Mesenchymal stem cell (in vitro differentiated cells and primary cell): Measurements from ENCODE around the gene MGLL.
A peak's percentile ranks its signal among the peaks of the same experiment; 100 is the strongest.

Source experiments
- DNase-seq: peaks from one replicate; pipeline ENCODE4 v3.0.0-alpha.2; 2013
- H2AFZ ChIP-seq: one replicate; pipeline ENCODE4 v1.6.1; 2013; ENCODE audit warnings: low read depth, mild to moderate bottlenecking, control low read depth, inconsistent platforms, low read length, moderate library complexity
- H2AK5ac ChIP-seq: 2 replicates; pipeline ENCODE4 v1.6.1; 2013; ENCODE audit warnings: low read length, moderate library complexity, mild to moderate bottlenecking, inconsistent platforms; ENCODE audit not compliant: severe bottlenecking
- H2BK120ac ChIP-seq: one replicate; pipeline ENCODE4 v1.6.1; 2013; ENCODE audit warnings: low read depth, mild to moderate bottlenecking, inconsistent platforms, low read length, moderate library complexity
- H2BK12ac ChIP-seq, 2 experiments: one replicate each; pipeline ENCODE4 v1.6.1; 2013; ENCODE audit warnings: inconsistent platforms in 2 of 2, low read length in 2 of 2, mild to moderate bottlenecking in 2 of 2, moderate library complexity in 2 of 2, control low read depth in 1 of 2
- H2BK15ac ChIP-seq: one replicate; pipeline ENCODE4 v1.6.1; 2013; ENCODE audit warnings: mild to moderate bottlenecking, low read depth, inconsistent platforms; ENCODE audit not compliant: poor library complexity, severe bottlenecking
- H2BK5ac ChIP-seq: 2 replicates; pipeline ENCODE4 v1.6.1; 2013; ENCODE audit warnings: low read depth, mild to moderate bottlenecking, low read length, control low read depth, inconsistent platforms; ENCODE audit not compliant: poor library complexity, severe bottlenecking
- H3K14ac ChIP-seq, 2 experiments: one replicate each; pipeline ENCODE4 v1.6.1; 2013; ENCODE audit warnings: inconsistent platforms in 2 of 2, low read length in 2 of 2, control low read depth in 1 of 2, mild to moderate bottlenecking in 1 of 2, moderate library complexity in 1 of 2
- H3K18ac ChIP-seq, 2 experiments: one replicate each; pipeline ENCODE4 v1.6.1; 2013; ENCODE audit warnings: inconsistent platforms in 2 of 2, low read length in 2 of 2, control low read depth in 1 of 2, low read depth in 1 of 2, mild to moderate bottlenecking in 1 of 2
- H3K23ac ChIP-seq, 2 experiments: one replicate each; pipeline ENCODE4 v1.6.1; 2013; ENCODE audit warnings: inconsistent platforms in 2 of 2, low read length in 2 of 2, mild to moderate bottlenecking in 2 of 2, moderate library complexity in 2 of 2, control low read depth in 1 of 2
- H3K27ac ChIP-seq: 2 replicates; pipeline ENCODE4 v1.5.1; 2013; ENCODE audit warnings: mild to moderate bottlenecking, moderate library complexity, low read length, control low read depth, inconsistent platforms; ENCODE audit not compliant: poor library complexity, severe bottlenecking
- H3K27me3 ChIP-seq, 2 experiments: 2 replicates each; pipeline versions ENCODE4 v1.6.1 to v1.7.0; 2013; ENCODE audit warnings: low read length in 2 of 2, mild to moderate bottlenecking in 2 of 2, moderate library complexity in 2 of 2, control low read depth in 1 of 2, inconsistent platforms in 1 of 2; ENCODE audit not compliant: control insufficient read depth in 1 of 2, insufficient read depth in 1 of 2
- H3K36me3 ChIP-seq, 2 experiments: 2 replicates each; pipeline versions ENCODE4 v1.6.1 to v1.7.0; 2013; ENCODE audit warnings: low read length in 2 of 2, control low read depth in 1 of 2, inconsistent platforms in 1 of 2, low read depth in 1 of 2, mild to moderate bottlenecking in 1 of 2; ENCODE audit not compliant: insufficient read depth in 2 of 2, control insufficient read depth in 1 of 2
- H3K4ac ChIP-seq, 2 experiments: one replicate each; pipeline ENCODE4 v1.6.1; 2013; ENCODE audit warnings: inconsistent platforms in 2 of 2, low read length in 2 of 2, mild to moderate bottlenecking in 2 of 2, moderate library complexity in 2 of 2, control low read depth in 1 of 2, low read depth in 1 of 2
- H3K4me1 ChIP-seq: 2 replicates; pipeline ENCODE4 v1.6.1; 2013; ENCODE audit warnings: low read depth, low read length, control low read depth; ENCODE audit not compliant: control insufficient read depth, insufficient read depth
- H3K4me2 ChIP-seq: 2 replicates; pipeline ENCODE4 v1.6.1; 2013; ENCODE audit warnings: low read length, mild to moderate bottlenecking, inconsistent platforms; ENCODE audit not compliant: poor library complexity, severe bottlenecking
- H3K4me3 ChIP-seq, 2 experiments: 2 replicates each; pipeline versions ENCODE4 v1.5.1 to v1.7.0; 2013; ENCODE audit warnings: low read length in 2 of 2, mild to moderate bottlenecking in 2 of 2, control low read depth in 1 of 2, low read depth in 1 of 2; ENCODE audit not compliant: insufficient read depth in 1 of 2
- H3K79me1 ChIP-seq: replicated peaks from 2 replicates; pipeline ENCODE4 v1.6.1; 2013; ENCODE audit warnings: mild to moderate bottlenecking, control low read depth, low read length, inconsistent platforms; ENCODE audit not compliant: poor library complexity, severe bottlenecking
- H3K9ac ChIP-seq: 2 replicates; pipeline ENCODE4 v1.7.0; 2013; ENCODE audit warnings: mild to moderate bottlenecking, low read length, moderate library complexity
- H3K9me3 ChIP-seq: 2 replicates; pipeline ENCODE4 v1.7.0; 2013; ENCODE audit warnings: mild to moderate bottlenecking, low read length; ENCODE audit not compliant: control insufficient read depth
- H4K8ac ChIP-seq: one replicate; pipeline ENCODE4 v1.6.1; 2013; ENCODE audit warnings: inconsistent platforms, mild to moderate bottlenecking, low read length, moderate library complexity
- H4K91ac ChIP-seq: one replicate; pipeline ENCODE4 v1.6.1; 2013; ENCODE audit warnings: mild to moderate bottlenecking, low read length, inconsistent platforms
- WGBS: methylation state at CpG from one replicate; pipeline ENCODE4 v1.1.7; 2013; ENCODE audit warnings: mixed read lengths; 5-methylcytosine and 5-hydroxymethylcytosine counted together

MGLL gene

DNA sequence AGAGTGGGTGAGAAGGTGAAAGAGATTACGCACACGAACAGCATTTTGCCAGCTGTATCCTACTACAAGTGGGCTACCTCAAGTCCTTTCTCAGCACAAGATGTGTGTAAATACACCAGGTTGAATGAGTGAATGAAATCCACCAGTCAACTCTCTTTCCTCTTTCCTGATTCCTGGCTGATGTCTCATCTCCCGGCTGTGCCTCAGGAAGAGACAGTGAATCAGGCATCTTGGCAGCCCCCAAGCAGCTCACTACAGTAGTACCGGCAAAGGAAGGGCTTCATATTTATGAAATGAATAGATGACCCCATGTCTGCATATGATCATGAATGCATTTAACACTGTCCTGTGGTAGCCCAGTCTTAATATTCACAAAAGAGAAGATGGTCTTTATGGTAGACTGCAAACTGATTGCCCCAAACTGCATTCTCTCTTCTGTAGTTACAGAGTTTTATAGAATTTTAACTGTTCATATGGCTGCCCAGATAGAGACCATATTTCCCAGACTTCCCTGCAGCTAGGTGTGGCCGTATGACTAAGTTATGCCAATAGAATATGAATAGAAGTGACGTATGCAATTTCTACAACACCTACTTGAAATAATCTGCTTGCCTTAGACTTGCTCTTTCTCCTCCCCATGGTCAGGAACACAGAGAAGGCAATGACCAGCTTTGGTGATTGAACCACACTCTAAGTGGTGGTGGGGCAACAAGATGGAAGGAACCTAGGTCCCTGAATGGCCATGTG is 22.7 kb downstream of the MGLL start:
- Histone ChIP-seq H4K91ac (no peak overlapping the region), H4K8ac (peak overlapping the region; percentile 1), H3K4me3 (no peak overlapping the region), H3K36me3 (peaks cover 30 to 31% of the 10 kb centered on the region in 2 experiments), H3K27me3 (no peaks in the 10 kb centered on the region), H2BK12ac (peak overlapping the region in 1 of 2 experiments; percentile 23), H3K23ac (peak overlapping the region in 1 of 2 experiments; percentile 0), H3K4me2 (no peak overlapping the region), H2BK120ac (no peak overlapping the region), H3K4ac (no peak overlapping the region), H2AK5ac (peak overlapping the region; percentile 83), H2AFZ (no peak overlapping the region), H2BK15ac (no peak overlapping the region), H3K79me1 (peaks cover 17% of the 10 kb centered on the region), H3K27ac (peak overlapping the region; percentile 54), H2BK5ac (no peak overlapping the region), H3K14ac (no peak overlapping the region), H3K18ac (peak overlapping the region; percentile 6 to 30), H3K9ac (peak overlapping the region; percentile 46), H3K9me3 (no peaks in the 10 kb centered on the region), H3K4me1 (peaks cover 32% of the 10 kb centered on the region)
- DNase-seq: peak; percentile 86
- 33% methylated on average over 1 of the region's 6 CpGs for WGBS

DNA sequence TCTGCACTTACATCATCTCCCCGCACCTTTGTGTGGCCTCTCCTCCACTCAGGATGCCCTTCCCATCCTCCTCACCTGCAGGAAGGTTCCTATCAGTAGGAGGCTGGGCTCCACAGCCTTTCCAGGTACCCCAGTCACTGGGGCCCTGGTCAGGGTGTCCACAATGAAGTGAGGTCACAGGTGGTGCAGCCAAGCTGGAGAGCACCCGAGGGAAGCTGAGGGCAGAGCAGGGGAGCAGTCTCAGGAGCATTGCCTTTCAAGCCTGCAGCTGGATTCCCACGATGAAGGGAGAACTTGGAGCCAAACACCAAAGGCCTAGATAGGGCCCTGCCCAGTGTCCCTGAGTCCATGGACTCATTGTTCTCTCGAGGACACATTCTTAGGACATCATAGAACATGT is 23.6 kb downstream of the MGLL start:
- H3K4me3 ChIP-seq: peak overlapping the region in 1 of 2 experiments; percentile 1
- peak overlapping the region; percentile 12 to 20 for H3K4ac ChIP-seq
- H3K36me3 ChIP-seq: peaks cover 27 to 31% of the 10 kb centered on the region in 2 experiments
- H3K79me1 ChIP-seq: peaks cover 18% of the 10 kb centered on the region
- no peaks in the 10 kb centered on the region for H3K9me3 ChIP-seq
- no peak overlapping the region for H3K4me2 ChIP-seq
- no peak overlapping the region for H2BK15ac ChIP-seq
- peak overlapping the region in 1 of 2 experiments; percentile 25 for H3K18ac ChIP-seq
- H3K23ac ChIP-seq: no peak overlapping the region
- H2BK12ac ChIP-seq: peak overlapping the region in 1 of 2 experiments; percentile 37
- H2AFZ ChIP-seq: no peak overlapping the region
- H3K4me1 ChIP-seq: peaks cover 27% of the 10 kb centered on the region
- no peak for DNase-seq
- no peak overlapping the region for H3K14ac ChIP-seq
- H3K27me3 ChIP-seq: no peaks in the 10 kb centered on the region
- no peak overlapping the region for H2BK120ac ChIP-seq
- no peak overlapping the region for H3K9ac ChIP-seq
- WGBS: 93% methylated on average over 4 of the region's 4 CpGs
- H2BK5ac ChIP-seq: no peak overlapping the region
- H4K91ac ChIP-seq: peak overlapping the region; percentile 22
- peak overlapping the region; percentile 54 for H3K27ac ChIP-seq
- no peak overlapping the region for H4K8ac ChIP-seq
- peak overlapping the region; percentile 83 for H2AK5ac ChIP-seq

DNA sequence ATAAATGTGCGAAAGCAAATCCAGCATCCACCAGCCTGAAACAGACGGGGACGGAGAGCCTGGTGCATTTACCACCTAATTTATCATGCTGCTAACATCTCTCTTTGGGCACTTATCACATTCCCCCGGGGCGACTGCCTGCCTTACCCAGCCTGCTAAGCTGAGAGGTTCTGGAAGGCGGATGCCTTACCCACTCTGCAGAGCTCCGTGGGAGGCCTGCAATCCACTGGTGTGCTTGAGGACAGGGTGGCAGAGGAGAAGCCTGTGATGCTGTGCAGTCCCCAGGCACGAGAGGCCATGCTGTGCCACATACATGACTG is 25.5 kb downstream of the MGLL start:
- 92% methylated on average over 8 of the region's 8 CpGs for WGBS

DNA sequence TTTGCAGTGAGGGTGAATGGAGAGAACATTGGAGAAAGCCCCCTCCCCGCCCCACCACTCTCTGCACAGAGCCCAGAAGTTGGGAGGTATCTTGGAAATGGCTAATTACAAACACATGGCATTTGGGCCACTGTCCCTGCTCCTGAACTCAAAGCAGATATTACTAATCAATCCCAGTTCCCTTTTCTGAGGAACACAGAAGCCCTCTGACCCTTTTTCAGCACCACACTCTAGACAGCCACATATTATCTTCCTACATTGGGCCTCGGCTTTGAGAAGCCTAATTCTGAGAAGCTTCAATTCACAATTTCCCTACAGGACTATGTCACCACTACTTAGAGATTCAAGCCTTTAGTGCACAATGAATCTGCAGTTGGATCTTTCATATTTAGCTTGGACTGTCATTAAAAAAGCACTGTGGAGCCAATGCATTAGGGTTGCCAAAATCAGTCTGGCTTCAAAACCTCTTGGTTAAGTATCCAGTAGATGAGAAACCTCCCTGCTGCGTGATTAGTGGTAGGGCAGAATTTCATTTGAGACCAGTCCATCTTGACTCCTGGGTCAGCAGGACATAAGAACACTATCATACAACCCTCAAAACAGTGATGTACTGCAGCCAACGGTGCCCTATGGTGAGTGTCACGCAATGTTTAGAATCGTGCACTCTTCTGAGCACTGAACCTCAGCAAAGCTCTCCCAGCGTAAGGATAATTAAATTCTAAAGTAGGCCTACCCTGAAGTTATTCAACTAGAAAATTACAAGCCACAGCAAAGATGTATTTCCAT is 26.1 kb downstream of the MGLL start:
- H3K9me3 ChIP-seq: no peaks in the 10 kb centered on the region
- H3K27ac ChIP-seq: no peak overlapping the region
- H3K79me1 ChIP-seq: peaks cover 13% of the 10 kb centered on the region
- no peak overlapping the region for H2BK120ac ChIP-seq
- H3K14ac ChIP-seq: no peak overlapping the region
- DNase-seq: no peak
- H2AFZ ChIP-seq: no peak overlapping the region
- no peak overlapping the region for H3K18ac ChIP-seq
- no peak overlapping the region for H2AK5ac ChIP-seq
- no peak overlapping the region for H3K4me3 ChIP-seq
- no peak overlapping the region for H3K4me2 ChIP-seq
- no peak overlapping the region for H3K9ac ChIP-seq
- H4K91ac ChIP-seq: no peak overlapping the region
- H2BK15ac ChIP-seq: no peak overlapping the region
- H2BK12ac ChIP-seq: no peak overlapping the region
- H3K23ac ChIP-seq: no peak overlapping the region
- H3K36me3 ChIP-seq: peaks cover 22 to 31% of the 10 kb centered on the region in 2 experiments
- no peak overlapping the region for H4K8ac ChIP-seq
- 93% methylated on average over 7 of the region's 7 CpGs for WGBS
- H3K4me1 ChIP-seq: peaks cover 34% of the 10 kb centered on the region
- no peak overlapping the region for H2BK5ac ChIP-seq
- H3K4ac ChIP-seq: no peak overlapping the region
- no peaks in the 10 kb centered on the region for H3K27me3 ChIP-seq

More for the DNA sequence above, 25.5 kb downstream of the MGLL start:
- Histone ChIP-seq H2AK5ac (no peak overlapping the region), H3K9me3 (no peaks in the 10 kb centered on the region), H3K9ac (no peak overlapping the region), H2BK15ac (no peak overlapping the region), H3K14ac (no peak overlapping the region), H2BK120ac (no peak overlapping the region), H2BK5ac (no peak overlapping the region), H3K23ac (no peak overlapping the region), H3K4me1 (peaks cover 31% of the 10 kb centered on the region), H3K27me3 (no peaks in the 10 kb centered on the region), H4K8ac (no peak overlapping the region), H2AFZ (no peak overlapping the region), H3K4ac (no peak overlapping the region), H3K4me2 (no peak overlapping the region), H2BK12ac (no peak overlapping the region), H3K4me3 (no peak overlapping the region), H3K36me3 (peaks cover 22 to 31% of the 10 kb centered on the region in 2 experiments), H4K91ac (peak overlapping the region; percentile 6), H3K27ac (no peak overlapping the region), H3K79me1 (peaks cover 13% of the 10 kb centered on the region), H3K18ac (no peak overlapping the region)
- DNase-seq: no peak
